ENCODE data around the gene CACNG1. TPM values are rescaled to one million over a fixed set of nuclear protein-coding genes. Genes with fewer than 3 reads are reported as not detected.

CACNG1 gene
- total and polyA plus RNA-seq, 4 donors: not detected

GRCh38 chr17:67074781-67075180, 30.4 kb downstream of the CACNG1 start:
- WGBS: 42% methylated on average over 3 of the region's 3 CpGs
- Histone ChIP-seq H3K9me3 (ENCODE audit: control insufficient read depth in 4 of 4, low read length in 3 of 4) (no peaks in the 10 kb centered on the region), H3K27me3 (ENCODE audit: control insufficient read depth in 4 of 4, insufficient read depth in 4 of 4, low read length in 3 of 4) (no peaks in the 10 kb centered on the region), H3K4me3 (ENCODE audit: low read depth in 1 of 3, low read length in 3 of 3) (no peak overlapping the region), H3K9ac (ENCODE audit: low read depth in 1 of 2, low read length in 2 of 2) (peak overlapping the region in 1 of 2 donors; percentile 55), H3K27ac (ENCODE audit: low read depth in 1 of 2, low read length in 2 of 2) (peak overlapping the region; percentile 49 to 68), H3K36me3 (ENCODE audit: control insufficient read depth in 4 of 4, insufficient read depth in 3 of 4, low read depth in 1 of 4, low read length in 3 of 4) (peaks cover 0 to 2% (median 0%) of the 10 kb centered on the region in 4 donors), H3K4me1 (ENCODE audit: control insufficient read depth in 4 of 4, insufficient read depth in 4 of 4, low read length in 3 of 4) (peaks cover 8 to 59% (median 36%) of the 10 kb centered on the region in 4 donors)
- no peak for DNase-seq (ENCODE audit: low spot score)
- TF ChIP-seq REST (IDR thresholded peaks at IDR 0.05) (peak; percentile 67), FOXA2 (IDR thresholded peaks at IDR 0.05) (no peak), EGR1 (IDR thresholded peaks at IDR 0.05; ENCODE audit: low read depth in 2 of 2) (peak in 1 of 2 donors; percentile 35), YY1 (IDR thresholded peaks at IDR 0.05) (peak; percentile 59), TAF1 (conservative IDR thresholded peaks at IDR 0.05) (no peak), RXRA (IDR thresholded peaks at IDR 0.05) (peak; percentile 81 to 84), HNF4A (conservative IDR thresholded peaks at IDR 0.05) (peak; percentile 43 to 49), JUND (IDR thresholded peaks at IDR 0.05) (peak in 1 of 2 donors; percentile 77), SP1 (IDR thresholded peaks at IDR 0.05) (peak; percentile 72), RAD21 (IDR thresholded peaks at IDR 0.05) (peak; percentile 6 to 13), NR2F2 (IDR thresholded peaks at IDR 0.05) (no peak)
- TF ChIP-seq, protein P1, sequence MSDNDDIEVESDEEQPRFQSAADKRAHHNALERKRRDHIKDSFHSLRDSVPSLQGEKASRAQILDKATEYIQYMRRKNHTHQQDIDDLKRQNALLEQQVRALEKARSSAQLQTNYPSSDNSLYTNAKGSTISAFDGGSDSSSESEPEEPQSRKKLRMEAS (IDR thresholded peaks at IDR 0.05): peak; percentile 49
- TF ChIP-seq, protein P2, sequence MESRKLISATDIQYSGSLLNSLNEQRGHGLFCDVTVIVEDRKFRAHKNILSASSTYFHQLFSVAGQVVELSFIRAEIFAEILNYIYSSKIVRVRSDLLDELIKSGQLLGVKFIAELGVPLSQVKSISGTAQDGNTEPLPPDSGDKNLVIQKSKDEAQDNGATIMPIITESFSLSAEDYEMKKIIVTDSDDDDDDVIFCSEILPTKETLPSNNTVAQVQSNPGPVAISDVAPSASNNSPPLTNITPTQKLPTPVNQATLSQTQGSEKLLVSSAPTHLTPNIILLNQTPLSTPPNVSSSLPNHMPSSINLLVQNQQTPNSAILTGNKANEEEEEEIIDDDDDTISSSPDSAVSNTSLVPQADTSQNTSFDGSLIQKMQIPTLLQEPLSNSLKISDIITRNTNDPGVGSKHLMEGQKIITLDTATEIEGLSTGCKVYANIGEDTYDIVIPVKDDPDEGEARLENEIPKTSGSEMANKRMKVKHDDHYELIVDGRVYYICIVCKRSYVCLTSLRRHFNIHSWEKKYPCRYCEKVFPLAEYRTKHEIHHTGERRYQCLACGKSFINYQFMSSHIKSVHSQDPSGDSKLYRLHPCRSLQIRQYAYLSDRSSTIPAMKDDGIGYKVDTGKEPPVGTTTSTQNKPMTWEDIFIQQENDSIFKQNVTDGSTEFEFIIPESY (IDR thresholded peaks at IDR 0.05): peak; percentile 58

DNA sequence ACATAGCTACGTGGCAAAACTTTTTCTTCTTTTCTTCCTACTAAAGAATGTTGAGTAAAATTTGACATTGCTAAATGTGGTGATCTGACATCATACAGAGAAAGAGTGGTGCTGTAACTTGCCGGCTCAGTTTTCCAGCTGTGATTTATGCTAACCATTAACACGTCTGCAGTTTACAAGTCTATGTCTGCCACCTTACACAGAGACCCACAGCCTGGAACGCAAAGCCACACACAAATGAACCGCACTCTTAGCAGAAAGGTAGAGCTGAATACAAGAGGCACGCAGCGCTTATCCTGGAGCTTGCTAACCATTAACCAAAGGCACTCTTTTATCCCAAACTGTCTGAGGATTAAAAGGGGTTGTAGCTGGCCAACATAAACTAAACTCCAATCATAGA, 31.9 kb downstream of the CACNG1 start:
- Histone ChIP-seq H3K27me3 (ENCODE audit: control insufficient read depth in 4 of 4, insufficient read depth in 4 of 4, low read length in 3 of 4) (no peaks in the 10 kb centered on the region), H3K4me1 (ENCODE audit: control insufficient read depth in 4 of 4, insufficient read depth in 4 of 4, low read length in 3 of 4) (peaks cover 8 to 57% (median 39%) of the 10 kb centered on the region in 4 donors), H3K9ac (ENCODE audit: low read depth in 1 of 2, low read length in 2 of 2) (peak overlapping the region in 1 of 2 donors; percentile 79), H3K27ac (ENCODE audit: low read depth in 1 of 2, low read length in 2 of 2) (peak overlapping the region; percentile 72 to 73), H3K4me3 (ENCODE audit: low read depth in 1 of 3, low read length in 3 of 3) (no peak overlapping the region), H3K36me3 (ENCODE audit: control insufficient read depth in 4 of 4, insufficient read depth in 3 of 4, low read depth in 1 of 4, low read length in 3 of 4) (peaks cover 0 to 6% (median 4%) of the 10 kb centered on the region in 4 donors), H3K9me3 (ENCODE audit: control insufficient read depth in 4 of 4, low read length in 3 of 4) (no peaks in the 10 kb centered on the region)
- no peak for DNase-seq (ENCODE audit: low spot score)
- WGBS: 33% methylated on average over 7 of the region's 7 CpGs
- TF ChIP-seq REST (IDR thresholded peaks at IDR 0.05): peak; percentile 80
- no peak for TF ChIP-seq FOXA1 (IDR thresholded peaks at IDR 0.05)
- TF ChIP-seq, protein P2 (IDR thresholded peaks at IDR 0.05): no peak
- TF ChIP-seq NR2F2 (IDR thresholded peaks at IDR 0.05): no peak
- no peak for TF ChIP-seq GABPA (IDR thresholded peaks at IDR 0.05 in 1 of 2, conservative IDR thresholded peaks at IDR 0.05 in 1 of 2)
- TF ChIP-seq, protein P1 (IDR thresholded peaks at IDR 0.05): peak; percentile 40
- TF ChIP-seq RXRA (IDR thresholded peaks at IDR 0.05): peak; percentile 15 to 67
- TF ChIP-seq EGR1 (IDR thresholded peaks at IDR 0.05; ENCODE audit: low read depth in 2 of 2): no peak
- TF ChIP-seq JUND (IDR thresholded peaks at IDR 0.05): peak in 1 of 2 donors; percentile 43
- TF ChIP-seq FOXA2 (IDR thresholded peaks at IDR 0.05): no peak
- no peak for TF ChIP-seq YY1 (IDR thresholded peaks at IDR 0.05)
- TF ChIP-seq CTCF (IDR thresholded peaks at IDR 0.05; ENCODE audit: low read depth, low read length, missing input control): no peak
- TF ChIP-seq HNF4A (conservative IDR thresholded peaks at IDR 0.05): peak; percentile 20 to 23

Measured in liver (tissue), 9 donors.